Measurements from ENCODE around the gene SVIL. TPM values are rescaled to one million over a fixed set of nuclear protein-coding genes. Genes with fewer than 3 reads are reported as not detected.
A peak's percentile ranks its signal among the peaks of the same experiment; 100 is the strongest.
"Not testable (repeated sequence)": the region's sequence is repeated elsewhere in the genome, so short reads cannot be mapped to it uniquely, and the experiment has no call there.

Gene SVIL
- total and polyA plus RNA-seq, 2 experiments from 2014 or later = 5.9 to 7.3 TPM

- in situ Hi-C loops (cut with MboI) = no loop called here
- Histone ChIP-seq H3K9me2 (ENCODE audit: insufficient read depth) (no peaks in the 10 kb centered on the region), H3K36me3 (ENCODE audit: low read depth) (no peaks in the 10 kb centered on the region), H3K27me3 (replicated peaks; ENCODE audit: insufficient read depth) (no peaks in the 10 kb centered on the region), H3K4me3 (no peak overlapping the region), H3K9ac (no peak overlapping the region), H3K4me2 (ENCODE audit: unreplicated experiment) (no peak overlapping the region), H3K79me2 (ENCODE audit: insufficient read depth) (no peaks in the 10 kb centered on the region), H3K27ac (no peak overlapping the region), H3F3A (ENCODE audit: insufficient read depth) (no peaks in the 10 kb centered on the region; the same call in 1 of the 2 replicates), H3K9me3 (ENCODE audit: low read depth) (no peaks in the 10 kb centered on the region), H3K4me1 (ENCODE audit: insufficient read depth) (peaks cover 10% of the 10 kb centered on the region), H2AFZ (no peak overlapping the region), H4K20me1 (ENCODE audit: insufficient read depth) (no peaks in the 10 kb centered on the region)
- DNase-seq = no peak
- TF ChIP-seq EZH2 (IDR thresholded peaks at IDR 0.05; ENCODE audit: insufficient read depth, poor library complexity, severe bottlenecking) = no peak
- no peak for TF ChIP-seq EZH2phosphoT487 (IDR thresholded peaks at IDR 0.05; ENCODE audit: insufficient read depth, low read depth)
- 50 to 79% methylated on average over 1 of the region's 1 CpG for WGBS, 2 experiments (ENCODE audit: low coverage in 1 of 2, low lambda C conversion rate in 2 of 2, missing lambda C conversion rate in 2 of 2)
These were observed 148.3 kb downstream of the SVIL start for GRCh38 chr10:29486433-29486832.

DNA sequence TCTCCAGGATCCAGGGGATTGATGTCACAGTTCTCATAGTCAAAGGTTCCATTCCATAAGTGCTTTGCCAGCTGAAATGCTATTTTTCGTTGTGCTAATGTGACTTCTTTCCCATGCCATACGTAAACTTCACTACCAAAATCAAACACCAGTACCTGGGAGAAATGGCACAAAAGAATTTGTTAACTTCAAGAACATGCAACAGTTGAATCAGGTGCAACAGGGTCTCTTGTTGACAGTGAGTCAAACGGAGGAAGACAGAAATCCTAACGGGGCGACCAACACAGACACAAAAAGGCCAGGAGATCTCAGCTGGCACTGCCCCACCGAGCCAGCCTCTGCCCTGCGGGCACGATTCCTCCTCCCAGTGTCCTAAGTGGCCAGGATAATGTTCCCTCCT is 150.1 kb downstream of the SVIL start:
- H3K27ac ChIP-seq; H3K27me3 ChIP-seq (replicated peaks; ENCODE audit: insufficient read depth); H3F3A ChIP-seq (ENCODE audit: insufficient read depth); H3K9me3 ChIP-seq (ENCODE audit: low read depth); H3K9ac ChIP-seq; H2AFZ ChIP-seq; in situ Hi-C loops (cut with MboI); H3K9me2 ChIP-seq (ENCODE audit: insufficient read depth); H3K4me3 ChIP-seq; H3K79me2 ChIP-seq (ENCODE audit: insufficient read depth); DNase-seq; H3K4me2 ChIP-seq (ENCODE audit: unreplicated experiment); H3K36me3 ChIP-seq (ENCODE audit: low read depth); H4K20me1 ChIP-seq (ENCODE audit: insufficient read depth): not testable (repeated sequence)
- peaks cover 10% of the 10 kb centered on the region for H3K4me1 ChIP-seq (ENCODE audit: insufficient read depth)
- WGBS, 2 experiments (ENCODE audit: low coverage in 1 of 2, low lambda C conversion rate in 2 of 2, missing lambda C conversion rate in 2 of 2) = 70 to 71% methylated on average over 8 of the region's 8 CpGs

DNA sequence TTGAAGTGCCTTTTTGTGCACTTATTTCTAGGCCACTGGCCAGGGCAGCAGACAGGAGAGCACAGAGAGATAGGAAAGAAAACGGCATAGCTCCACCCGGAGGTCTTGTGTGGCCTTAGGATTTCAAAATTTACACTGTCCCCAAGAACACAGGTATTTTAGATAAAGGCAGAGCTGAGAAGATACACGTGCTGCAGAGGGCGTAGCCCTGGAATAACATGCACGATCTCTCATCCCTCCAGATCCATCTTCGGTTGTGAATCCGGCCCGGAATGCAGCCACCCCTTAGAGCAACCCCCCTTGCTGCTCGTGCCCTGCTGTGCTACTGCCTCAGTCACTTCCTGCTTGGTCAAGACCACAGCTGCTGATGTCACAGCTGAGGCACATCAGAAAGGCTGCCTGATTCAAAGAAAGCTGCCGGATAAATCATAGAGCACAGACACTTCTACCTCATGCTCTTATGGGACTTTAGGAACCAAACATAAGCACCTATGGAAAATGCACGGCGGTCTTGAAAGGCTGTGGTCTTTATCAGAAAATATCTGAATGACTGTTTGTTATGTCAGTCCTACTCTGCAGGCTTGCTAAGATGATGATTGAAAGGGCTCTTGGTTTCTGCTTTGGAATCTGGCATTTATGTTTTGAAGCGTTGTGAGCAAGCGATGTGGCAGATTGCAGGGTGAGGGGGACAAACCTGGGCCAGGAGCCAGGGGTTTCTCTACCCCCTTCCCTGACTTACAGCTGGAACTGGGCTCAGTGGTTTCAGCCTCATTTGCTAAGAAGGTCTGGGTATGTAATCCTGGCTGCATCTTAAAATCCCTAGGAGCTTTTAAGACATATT is 152.0 kb downstream of the SVIL start:
- H4K20me1 ChIP-seq (ENCODE audit: insufficient read depth) = no peaks in the 10 kb centered on the region
- H3F3A ChIP-seq (ENCODE audit: insufficient read depth) = no peaks in the 10 kb centered on the region
- in situ Hi-C loops (cut with MboI) = no loop called here
- H3K36me3 ChIP-seq (ENCODE audit: low read depth) = no peaks in the 10 kb centered on the region
- H2AFZ ChIP-seq = no peak overlapping the region
- peak overlapping the region; percentile 20 for H3K4me2 ChIP-seq (ENCODE audit: unreplicated experiment)
- TF ChIP-seq EZH2 (IDR thresholded peaks at IDR 0.05; ENCODE audit: insufficient read depth, poor library complexity, severe bottlenecking) (no peak), EZH2phosphoT487 (IDR thresholded peaks at IDR 0.05; ENCODE audit: insufficient read depth, low read depth) (no peak)
- no peaks in the 10 kb centered on the region for H3K9me2 ChIP-seq (ENCODE audit: insufficient read depth)
- 0 out of 2 replicates have a peak overlapping the region, but pooled peaks have one; percentile 14 for H3K9ac ChIP-seq
- peaks cover 10% of the 10 kb centered on the region for H3K4me1 ChIP-seq (ENCODE audit: insufficient read depth)
- no peaks in the 10 kb centered on the region for H3K79me2 ChIP-seq (ENCODE audit: insufficient read depth)
- no peaks in the 10 kb centered on the region for H3K9me3 ChIP-seq (ENCODE audit: low read depth)
- DNase-seq = peak; percentile 70
- whole genome bisulfite sequencing, 2 experiments (ENCODE audit: low coverage in 1 of 2, low lambda C conversion rate in 2 of 2, missing lambda C conversion rate in 2 of 2) = 26 to 27% methylated on average over 14 of the region's 14 CpGs
- H3K27me3 ChIP-seq (replicated peaks; ENCODE audit: insufficient read depth) = no peaks in the 10 kb centered on the region
- 0 out of 2 replicates have a peak overlapping the region, but pooled peaks have one; percentile 5 for H3K4me3 ChIP-seq
- 0 out of 2 replicates have a peak overlapping the region, but pooled peaks have one; percentile 18 for H3K27ac ChIP-seq

GRCh38 chr10:29481906-29482440 is 152.8 kb downstream of the SVIL start:
- Histone ChIP-seq H3F3A (ENCODE audit: insufficient read depth) (no peaks in the 10 kb centered on the region), H3K9me3 (ENCODE audit: low read depth) (no peaks in the 10 kb centered on the region), H3K79me2 (ENCODE audit: insufficient read depth) (no peaks in the 10 kb centered on the region), H3K9me2 (ENCODE audit: insufficient read depth) (no peaks in the 10 kb centered on the region), H3K4me2 (ENCODE audit: unreplicated experiment) (no peak overlapping the region), H3K9ac (no peak overlapping the region), H3K27me3 (replicated peaks; ENCODE audit: insufficient read depth) (no peaks in the 10 kb centered on the region), H3K4me1 (ENCODE audit: insufficient read depth) (peaks cover 10% of the 10 kb centered on the region), H3K4me3 (no peak overlapping the region), H2AFZ (no peak overlapping the region), H3K27ac (no peak overlapping the region), H3K36me3 (ENCODE audit: low read depth) (no peaks in the 10 kb centered on the region), H4K20me1 (ENCODE audit: insufficient read depth) (no peaks in the 10 kb centered on the region)
- TF ChIP-seq EZH2phosphoT487 (IDR thresholded peaks at IDR 0.05; ENCODE audit: insufficient read depth, low read depth) (no peak), EZH2 (IDR thresholded peaks at IDR 0.05; ENCODE audit: insufficient read depth, poor library complexity, severe bottlenecking) (no peak)
- in situ Hi-C loops (cut with MboI) = no loop called here
- 90% methylated on average over 5 of the region's 5 CpGs for WGBS, 2 experiments (ENCODE audit: low coverage in 1 of 2, low lambda C conversion rate in 2 of 2, missing lambda C conversion rate in 2 of 2)
- no peak for DNase-seq

All from GM23248 (cell line).